IPS-18c (cell line): Measurements from ENCODE around the gene GGT1.
"Not testable (repeated sequence)": the region's sequence is repeated elsewhere in the genome, so short reads cannot be mapped to it uniquely, and the experiment has no call there.

Experiments
- H3K4me3 ChIP-seq: 2 replicates; pipeline ENCODE4 v1.7.0; 2013; ENCODE audit warnings: low read depth, mild to moderate bottlenecking, low read length, moderate library complexity; ENCODE audit not compliant: insufficient read depth
- H3K9me3 ChIP-seq: one replicate; pipeline ENCODE4 v1.6.1; 2013; ENCODE audit warnings: mild to moderate bottlenecking, low read length, moderate library complexity; ENCODE audit not compliant: control insufficient read depth, insufficient read depth

Gene GGT1

DNA sequence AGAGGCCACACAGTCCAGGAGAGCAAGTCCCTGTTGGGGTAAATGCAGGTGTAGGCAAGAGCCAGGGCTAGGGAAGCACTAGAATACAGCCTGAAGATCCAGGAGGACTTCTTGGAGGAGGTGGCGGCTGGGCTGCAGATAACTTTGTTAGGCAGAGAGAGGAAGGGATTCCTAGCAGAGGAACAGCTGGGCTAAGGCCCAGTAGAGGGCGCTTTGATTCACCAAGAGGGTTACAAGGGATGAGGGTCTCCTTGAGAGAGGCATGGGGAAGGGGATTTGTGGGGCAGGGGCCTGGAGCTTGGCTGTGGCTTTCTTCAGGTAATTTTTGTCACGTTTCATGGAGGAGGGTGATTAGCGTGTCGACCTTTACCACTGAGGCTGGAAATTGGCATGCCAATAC, 18.3 kb downstream of the GGT1 start:
- H3K4me3 ChIP-seq, H3K9me3 ChIP-seq: not testable (repeated sequence)

DNA sequence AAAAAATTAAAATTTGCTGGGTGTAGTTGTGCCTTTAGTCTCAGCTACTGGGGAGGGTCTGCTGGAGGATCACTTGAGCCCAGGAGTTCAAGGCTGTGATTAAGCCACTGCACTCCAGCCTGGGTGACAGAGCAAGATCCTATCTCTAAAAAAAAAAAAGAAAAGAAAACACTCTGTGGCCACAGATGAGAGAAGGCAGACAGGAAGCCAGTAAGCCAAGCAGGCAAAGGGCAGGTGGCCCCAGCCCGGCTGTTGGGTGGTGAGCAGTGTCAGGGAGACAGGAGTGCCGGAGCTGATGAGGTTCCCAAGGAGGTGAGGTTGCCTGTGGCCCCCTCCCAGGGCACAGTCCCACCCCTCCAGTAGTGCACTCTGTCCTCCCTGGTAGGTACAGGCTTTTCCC, 19.6 kb downstream of the GGT1 start:
- not testable (repeated sequence) for H3K9me3 ChIP-seq, H3K4me3 ChIP-seq

- not testable (repeated sequence) for H3K9me3 ChIP-seq, H3K4me3 ChIP-seq
These were observed 24.9 kb downstream of the GGT1 start for GRCh38 chr22:24627911-24628310.

DNA sequence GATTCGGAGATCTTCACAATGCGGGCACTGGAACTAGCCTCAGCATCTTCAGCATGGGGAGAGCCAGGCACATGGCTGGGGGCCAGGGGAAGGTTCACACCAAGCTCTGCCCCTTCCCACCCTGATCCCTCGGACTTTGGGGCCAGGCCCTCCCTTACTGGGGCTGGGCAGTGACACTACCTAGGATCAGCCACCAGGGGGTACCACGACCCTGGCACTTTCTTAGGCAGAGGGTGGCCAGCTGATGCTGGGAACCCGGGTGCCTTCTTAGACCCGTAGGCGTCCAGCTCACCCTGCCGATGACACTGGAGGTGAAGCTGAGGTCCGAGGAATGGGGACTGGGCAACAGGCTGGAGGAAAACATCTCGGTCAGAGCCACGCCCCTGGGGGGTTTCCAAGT, 26.1 kb downstream of the GGT1 start:
- not testable (repeated sequence) for H3K4me3 ChIP-seq, H3K9me3 ChIP-seq

GRCh38 chr22:24630812-24631427, 27.9 kb downstream of the GGT1 start:
- not testable (repeated sequence) for H3K9me3 ChIP-seq

DNA sequence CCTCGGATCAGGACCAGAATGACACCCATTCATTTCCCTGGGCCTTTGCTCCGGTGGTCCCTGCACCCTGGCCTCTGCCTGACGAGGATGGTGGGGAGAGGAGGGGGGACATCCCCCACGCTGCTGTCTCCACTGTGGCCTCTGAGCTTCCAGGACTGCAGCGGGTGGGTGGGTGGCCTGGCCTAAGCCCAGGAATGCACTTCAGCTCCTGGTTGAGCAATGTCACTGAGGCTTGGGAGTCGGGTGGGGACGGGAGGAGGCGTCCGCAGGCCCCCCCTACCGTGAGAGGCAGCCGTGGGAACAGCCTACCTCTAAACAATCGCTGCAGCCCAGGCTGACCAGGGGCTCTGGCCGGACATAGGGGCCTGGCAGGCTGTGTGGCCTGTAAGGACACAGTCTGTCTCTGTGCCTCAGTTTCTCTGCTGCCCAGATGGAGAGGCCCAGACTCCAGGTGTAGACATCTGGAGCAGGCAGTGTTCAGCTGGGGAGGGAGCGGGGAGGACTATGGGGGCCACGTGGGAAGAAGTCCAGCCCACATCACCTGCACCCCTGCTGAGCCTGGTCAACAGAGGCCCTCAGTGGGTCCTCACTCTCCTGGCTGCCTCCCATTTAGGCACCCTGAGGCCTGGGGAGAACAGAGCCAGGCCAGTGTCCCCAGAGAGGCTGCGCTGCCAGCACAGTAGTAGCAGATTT, 28.6 kb downstream of the GGT1 start:
- not testable (repeated sequence) for H3K4me3 ChIP-seq, H3K9me3 ChIP-seq

More at GRCh38 chr22:24630812-24631427, 27.9 kb downstream of the GGT1 start:
- not testable (repeated sequence) for H3K4me3 ChIP-seq

DNA sequence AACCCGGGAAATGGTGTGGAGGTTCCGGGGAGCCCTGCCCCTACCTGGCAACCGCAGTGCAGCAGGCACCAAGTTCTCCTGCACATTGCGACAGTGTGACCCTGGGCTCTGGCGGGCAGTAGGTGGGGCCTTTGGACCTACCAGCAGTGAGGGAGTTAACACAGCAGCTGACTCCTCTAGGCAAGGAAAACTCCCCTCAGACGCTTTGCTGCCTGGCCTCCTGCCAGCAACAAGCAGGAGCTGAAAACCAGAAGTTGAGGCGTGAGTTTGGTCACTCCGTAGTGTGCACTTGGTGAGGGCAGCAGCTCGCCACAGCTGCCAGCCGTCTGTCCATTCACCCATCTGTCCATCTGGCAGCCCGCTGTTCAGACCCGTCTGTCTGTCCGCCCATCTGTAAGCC, 29.6 kb downstream of the GGT1 start:
- not testable (repeated sequence) for H3K4me3 ChIP-seq, H3K9me3 ChIP-seq

DNA sequence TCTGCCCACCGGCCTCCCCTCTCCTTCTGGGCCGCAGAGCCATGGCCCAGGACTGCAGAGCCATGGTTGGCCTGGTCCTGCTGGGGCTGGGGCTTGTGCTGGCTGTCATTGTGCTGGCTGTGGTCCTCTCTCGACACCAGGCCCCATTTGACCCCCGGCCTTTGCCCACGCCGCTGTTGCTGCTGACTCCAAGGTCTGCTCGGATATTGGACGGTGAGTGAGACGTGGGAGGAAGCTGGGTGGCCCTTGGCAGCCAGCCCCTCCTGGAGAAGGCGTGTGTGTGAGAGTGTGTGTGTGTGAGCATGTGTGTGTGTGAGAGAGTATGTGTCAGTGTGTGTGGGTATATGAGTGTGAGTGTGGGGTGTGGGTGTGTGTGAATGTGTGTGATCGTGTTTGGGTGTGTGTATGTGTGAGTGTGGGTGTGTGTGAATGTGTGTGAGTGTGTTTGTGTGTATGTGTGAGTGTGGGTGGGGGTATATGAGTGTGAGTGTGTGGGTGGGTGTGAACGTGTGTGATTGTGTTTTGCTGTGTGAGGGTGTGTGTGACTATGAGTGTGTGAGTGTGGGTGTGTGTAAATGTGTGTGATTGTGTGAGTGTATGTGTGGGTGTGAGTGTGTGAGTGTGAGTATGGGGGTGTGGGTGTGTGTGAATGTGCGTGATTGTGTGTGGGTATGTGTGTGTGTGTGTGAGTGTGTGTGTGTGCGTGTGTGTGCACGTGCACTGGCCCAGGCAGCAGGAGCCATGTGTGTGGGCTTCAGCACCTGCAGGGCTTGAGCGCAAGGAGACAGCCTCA, 30.4 kb downstream of the GGT1 start:
- not testable (repeated sequence) for H3K4me3 ChIP-seq, H3K9me3 ChIP-seq

GRCh38 chr22:24634776-24635389, 31.9 kb downstream of the GGT1 start:
- not testable (repeated sequence) for H3K4me3 ChIP-seq, H3K9me3 ChIP-seq

DNA sequence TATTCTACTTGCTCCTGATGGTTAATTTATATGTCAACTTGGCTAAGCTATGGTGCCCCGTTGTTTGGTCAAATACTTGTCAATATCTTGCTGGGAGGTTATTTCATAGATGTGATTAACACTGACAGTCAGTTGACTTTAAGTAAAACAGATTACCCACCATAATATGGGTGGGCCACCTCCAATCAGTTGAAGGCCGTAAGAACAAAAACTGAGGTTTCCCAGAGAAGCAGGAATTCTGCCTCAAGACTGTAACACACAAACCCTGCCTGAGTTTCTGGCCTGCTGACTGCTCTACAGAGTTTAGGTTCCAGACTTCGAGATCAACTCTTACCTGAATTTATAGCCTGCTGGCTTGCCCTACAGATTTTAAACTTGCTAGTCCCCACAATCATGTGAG, 33.5 kb downstream of the GGT1 start:
- H3K4me3 ChIP-seq, H3K9me3 ChIP-seq: not testable (repeated sequence)

DNA sequence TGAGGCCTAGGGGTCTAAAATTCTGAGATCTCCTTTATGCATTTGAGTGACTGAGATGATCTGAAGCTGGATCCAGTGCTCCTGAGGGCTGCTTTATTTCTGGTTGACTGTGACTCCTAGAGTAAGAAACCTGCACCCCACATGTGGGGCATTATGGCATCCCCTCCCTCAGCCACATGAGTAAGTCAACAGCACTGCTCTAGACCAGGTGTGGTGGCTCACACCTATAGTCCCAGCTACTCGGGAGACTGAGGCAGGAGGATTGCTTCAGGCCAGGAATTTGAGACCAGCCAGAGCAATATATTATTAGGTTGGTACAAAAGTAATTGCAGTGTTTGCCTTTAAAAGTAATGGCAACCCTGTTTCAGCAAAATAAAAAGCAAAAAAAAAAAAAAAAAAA, 39.3 kb downstream of the GGT1 start:
- H3K9me3 ChIP-seq, H3K4me3 ChIP-seq: not testable (repeated sequence)

DNA sequence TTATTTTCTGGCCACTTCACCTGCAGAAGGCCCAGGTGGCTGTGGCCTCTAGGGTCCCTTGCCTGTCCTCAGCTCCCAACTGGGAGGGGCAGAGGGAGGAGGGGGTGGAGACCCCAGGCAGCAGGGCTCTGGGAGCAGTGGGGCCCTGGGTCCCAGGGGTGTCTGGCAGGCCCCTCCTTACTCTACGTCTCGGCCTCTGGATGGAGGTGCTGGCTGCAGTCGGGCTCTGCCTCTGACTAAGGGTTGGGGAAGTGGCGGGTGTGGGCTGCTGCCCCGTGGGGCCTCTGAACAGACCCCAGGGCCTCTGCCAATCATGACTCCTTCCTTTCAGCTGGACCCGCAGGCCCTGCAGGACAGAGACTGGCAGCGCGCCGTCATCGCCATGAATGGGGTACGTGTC, 41.4 kb downstream of the GGT1 start:
- not testable (repeated sequence) for H3K4me3 ChIP-seq, H3K9me3 ChIP-seq

- not testable (repeated sequence) for H3K9me3 ChIP-seq, H3K4me3 ChIP-seq
These were observed 42.7 kb downstream of the GGT1 start for GRCh38 chr22:24645408-24646399.

GRCh38 chr22:24646756-24647155, 43.8 kb downstream of the GGT1 start:
- not testable (repeated sequence) for H3K9me3 ChIP-seq, H3K4me3 ChIP-seq

DNA sequence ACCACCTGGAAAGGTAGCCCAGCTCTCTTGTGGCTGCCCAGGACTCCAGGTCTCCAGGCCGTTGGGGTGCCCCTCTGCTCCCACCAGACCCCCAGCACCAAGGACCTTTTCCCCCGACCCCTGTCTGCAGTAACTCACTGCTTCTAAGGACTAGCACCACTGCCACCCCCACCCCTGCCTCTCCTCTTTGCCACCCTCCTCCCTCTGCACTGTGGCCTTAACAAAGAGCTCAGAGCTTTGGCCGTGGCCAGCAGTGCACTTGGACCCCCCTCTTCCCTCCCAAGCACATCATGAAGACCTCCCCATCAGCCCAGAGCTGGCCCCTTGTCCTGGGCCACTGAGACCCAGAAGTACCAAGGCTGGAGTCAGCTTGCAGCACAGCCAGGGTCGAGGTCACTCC, 46.4 kb downstream of the GGT1 start:
- not testable (repeated sequence) for H3K4me3 ChIP-seq, H3K9me3 ChIP-seq

GRCh38 chr22:24650884-24651283, 47.9 kb downstream of the GGT1 start:
- not testable (repeated sequence) for H3K9me3 ChIP-seq, H3K4me3 ChIP-seq

GRCh38 chr22:24665395-24665794, 62.4 kb downstream of the GGT1 start:
- H3K4me3 ChIP-seq, H3K9me3 ChIP-seq: not testable (repeated sequence)
